ENCODE results near the gene NOSTRIN.

- TF ChIP-seq POLR2A (IDR thresholded peaks at IDR 0.05) (no peak), CTCF (IDR thresholded peaks at IDR 0.05) (no peak)
Measured at GRCh38 chr2:168811696-168812095, 9.3 kb downstream of the NOSTRIN start.
